GM12892 (cell line): ENCODE results near the gene WDR41.
"Not testable (repeated sequence)": the region's sequence is repeated elsewhere in the genome, so short reads cannot be mapped to it uniquely, and the experiment has no call there.

ENCODE experiments used
- DNase-seq: peaks from one replicate; pipeline ENCODE4 v3.0.0; 2011; ENCODE audit not compliant: insufficient read length
- FAIRE-seq: peaks from 2 replicates; lab custom pipeline; 2011; peaks lifted over from hg19 to GRCh38; lab: Jason Lieb, UNC
- POLR2A ChIP-seq: IDR thresholded peaks from 2 replicates; pipeline ENCODE4 v1.6.1; 2011; ENCODE audit warnings: low read depth, low read length, control low read depth
- POLR2AphosphoS5 ChIP-seq: IDR thresholded peaks from 2 replicates; pipeline ENCODE4 v1.6.1; 2011; ENCODE audit warnings: low read depth, low read length, control low read depth
- TAF1 ChIP-seq: IDR thresholded peaks from 2 replicates; pipeline ENCODE4 v1.6.1; 2011; ENCODE audit warnings: low read depth, mild to moderate bottlenecking, control low read depth, low read length, borderline replicate concordance

Gene WDR41

GRCh38 chr5:77398458-77398857 is 93.7 kb downstream of the WDR41 start:
- TF ChIP-seq POLR2AphosphoS5 (no peak), POLR2A (no peak), TAF1 (no peak)
- FAIRE-seq (no peak), DNase-seq (no peak)

GRCh38 chr5:77397686-77398292 is 94.3 kb downstream of the WDR41 start:
- TF ChIP-seq POLR2AphosphoS5: no peak
- TF ChIP-seq TAF1: no peak
- no peak for TF ChIP-seq POLR2A
- FAIRE-seq (peak; percentile 14), DNase-seq (no peak)

GRCh38 chr5:77396017-77396416 is 96.1 kb downstream of the WDR41 start:
- TF ChIP-seq POLR2AphosphoS5 (no peak), POLR2A (no peak), TAF1 (no peak)
- peak; percentile 84 for FAIRE-seq

GRCh38 chr5:77394064-77394715 is 97.9 kb downstream of the WDR41 start:
- no peak for FAIRE-seq
- no peak for DNase-seq
- TF ChIP-seq POLR2AphosphoS5: no peak
- TF ChIP-seq POLR2A: no peak
- no peak for TF ChIP-seq TAF1

More at GRCh38 chr5:77396017-77396416, 96.1 kb downstream of the WDR41 start:
- no peak for DNase-seq

- no peak for DNase-seq
- no peak for FAIRE-seq
- TF ChIP-seq TAF1: no peak
- TF ChIP-seq POLR2A: no peak
- TF ChIP-seq POLR2AphosphoS5: no peak
These were observed 100.8 kb downstream of the WDR41 start for GRCh38 chr5:77391240-77391765.

GRCh38 chr5:77390795-77391194 is 101.3 kb downstream of the WDR41 start:
- FAIRE-seq: no peak
- no peak for TF ChIP-seq POLR2A
- TF ChIP-seq POLR2AphosphoS5: no peak
- no peak for TF ChIP-seq TAF1
- DNase-seq: no peak

GRCh38 chr5:77390221-77390620 is 101.9 kb downstream of the WDR41 start:
- TF ChIP-seq POLR2A (no peak), TAF1 (no peak), POLR2AphosphoS5 (no peak)
- DNase-seq (no peak), FAIRE-seq (no peak)

GRCh38 chr5:77389746-77390145 is 102.4 kb downstream of the WDR41 start:
- no peak for FAIRE-seq
- no peak for DNase-seq
- TF ChIP-seq TAF1 (no peak), POLR2AphosphoS5 (no peak), POLR2A (no peak)

GRCh38 chr5:77386340-77386739 is 105.8 kb downstream of the WDR41 start:
- DNase-seq, FAIRE-seq: not testable (repeated sequence)

- FAIRE-seq, DNase-seq: not testable (repeated sequence)
These were observed 108.8 kb downstream of the WDR41 start for GRCh38 chr5:77383336-77383735.
